HepG2 (cell line): Measurements from ENCODE around the gene WDR18. TPM values are rescaled to one million over a fixed set of nuclear protein-coding genes. Genes with fewer than 3 reads are reported as not detected.

Experiments used
- ARID3A ChIP-seq: IDR thresholded peaks from 2 replicates; pipeline ENCODE4 v1.6.1; 2012; ENCODE audit warnings: low read depth, low read length, improper control_type of control experiment
- FOXO1 ChIP-seq: sonication (generic); formaldehyde crosslinking; IDR thresholded peaks from 2 replicates; pipeline ENCODE4 v1.4.0; 2020; ENCODE audit warnings: missing genetic modification reagents
- FOXP4 ChIP-seq: sonication (generic); formaldehyde crosslinking; IDR thresholded peaks from 2 replicates; pipeline ENCODE4 v1.4.0; 2020; ENCODE audit warnings: missing genetic modification reagents
- HMG20B ChIP-seq: conservative IDR thresholded peaks from 2 replicates; pipeline ENCODE4 v1.6.1; 2016; ENCODE audit warnings: missing genetic modification reagents, missing compliant biosample characterization
- JARID2 ChIP-seq: sonication (generic); formaldehyde crosslinking; IDR thresholded peaks from 2 replicates; pipeline ENCODE4 v1.8.1; 2023; ENCODE audit warnings: missing genetic modification reagents, inconsistent platforms; ENCODE audit not compliant: insufficient replicate concordance
- KAT7 ChIP-seq: IDR thresholded peaks from 2 replicates; pipeline ENCODE4 v1.6.1; 2018; ENCODE audit warnings: borderline replicate concordance, missing compliant biosample characterization
- MTF2 ChIP-seq: sonication (generic); formaldehyde crosslinking; IDR thresholded peaks from 2 replicates; pipeline ENCODE4 v1.5.0; 2020; ENCODE audit warnings: missing genetic modification reagents, borderline replicate concordance
- NCOR1 ChIP-seq: fragments of 200-600 bp; sonication (generic); IDR thresholded peaks from 2 replicates; pipeline ENCODE4 v1.7.0; 2017; ENCODE audit warnings: antibody characterized with exemption, low read length, borderline replicate concordance
- NFAT5 ChIP-seq: sonication (generic); formaldehyde crosslinking; IDR thresholded peaks from 2 replicates; pipeline ENCODE4 v1.4.0; 2020; ENCODE audit warnings: missing genetic modification reagents
- TEAD3 ChIP-seq: optimal IDR thresholded peaks from 2 replicates; pipeline ENCODE3; 2016; ENCODE audit warnings: borderline replicate concordance
- ZFP1 ChIP-seq: IDR thresholded peaks from 2 replicates; pipeline ENCODE4 v1.6.1; 2016
- ZNF674 ChIP-seq: sonication (generic); formaldehyde crosslinking; IDR thresholded peaks from 2 replicates; pipeline ENCODE4 v1.5.0; 2020; ENCODE audit warnings: low read depth, mild to moderate bottlenecking, missing genetic modification reagents
- ZSCAN12 ChIP-seq: sonication (generic); formaldehyde crosslinking; IDR thresholded peaks from 2 replicates; pipeline ENCODE4 v1.9.0; 2021; ENCODE audit warnings: mild to moderate bottlenecking, missing genetic modification reagents
- ZSCAN9 ChIP-seq: IDR thresholded peaks from 2 replicates; pipeline ENCODE4 v1.6.1; 2016; ENCODE audit warnings: borderline replicate concordance
- polyA plus RNA-seq, 8 experiments: library from polyadenylated mRNA; depleted of rRNA in 3 of 8; stranded (reverse) in 7 of 8; unstranded in 1 of 8; fragments of >200 nt; fragmentation: Illumina TruSeq in 4 of 8; extraction: Trizol in 4 of 8; gene quantifications; 2 replicates each; pipeline versions ENCODE4 v1.2.1 to v1.2.3, GENCODE V29; 2011 to 2016; ENCODE audit warnings: low read depth in 4 of 8, missing spikeins in 1 of 8, mixed read lengths in 1 of 8; ENCODE audit not compliant: insufficient read depth in 1 of 8
- total RNA-seq, 5 experiments: library from RNA; depleted of rRNA; stranded (reverse); fragments of >200 nt; fragmentation: Illumina TruSeq; extraction: Trizol; gene quantifications; 2 replicates each; pipeline ENCODE4 v1.2.3, GENCODE V29; 2016; ENCODE audit warnings: low read depth in 1 of 5
- TF ChIP-seq, protein P1 (sequence below): sonication (generic); formaldehyde crosslinking; IDR thresholded peaks from 2 replicates; pipeline ENCODE4 v1.4.0; 2020; ENCODE audit warnings: mild to moderate bottlenecking, missing genetic modification reagents

The WDR18 gene
- total and polyA plus RNA-seq, 2 of the 13 experiments (the other 11 are each of a cell fraction or from before 2014, with no cell fraction given) = 36.4 to 47.6 TPM

DNA sequence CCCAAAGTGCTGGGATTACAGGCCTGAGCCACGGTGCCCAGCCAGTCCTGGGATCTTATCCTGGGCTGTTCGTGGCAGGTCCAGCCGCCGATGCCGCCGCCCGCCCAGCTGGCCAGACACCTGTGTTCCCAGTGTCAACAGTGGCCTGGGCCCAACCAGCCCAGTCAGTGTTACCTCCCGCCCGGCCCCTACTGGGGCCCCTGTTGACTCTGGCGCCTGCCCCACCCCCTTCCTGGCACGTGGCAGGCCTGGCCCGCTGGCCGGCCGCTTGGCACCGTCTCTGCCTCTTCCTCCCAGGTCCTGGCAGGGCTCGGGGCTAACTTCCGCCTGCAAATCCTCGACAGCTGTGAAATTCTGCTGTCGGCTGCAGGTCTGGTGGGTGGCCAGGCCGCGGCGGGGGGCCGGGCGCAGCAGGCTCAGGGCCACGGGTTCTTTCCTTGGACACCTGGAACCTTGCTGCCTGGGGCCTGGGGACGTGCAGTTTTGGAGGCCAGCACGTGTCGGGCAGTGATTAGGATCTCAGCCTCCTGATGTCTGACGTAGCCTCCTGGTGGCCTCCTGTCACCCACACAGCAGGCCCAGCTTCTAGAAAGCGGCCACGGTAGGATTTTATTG, 49.2 kb upstream of the WDR18 start (continued):
- TF ChIP-seq NFAT5 (CRISPR knock-in tag) = no peak; the same call in 1 of the 2 replicates
- TF ChIP-seq FOXO1 = peak; percentile 91
- TF ChIP-seq, protein P1, sequence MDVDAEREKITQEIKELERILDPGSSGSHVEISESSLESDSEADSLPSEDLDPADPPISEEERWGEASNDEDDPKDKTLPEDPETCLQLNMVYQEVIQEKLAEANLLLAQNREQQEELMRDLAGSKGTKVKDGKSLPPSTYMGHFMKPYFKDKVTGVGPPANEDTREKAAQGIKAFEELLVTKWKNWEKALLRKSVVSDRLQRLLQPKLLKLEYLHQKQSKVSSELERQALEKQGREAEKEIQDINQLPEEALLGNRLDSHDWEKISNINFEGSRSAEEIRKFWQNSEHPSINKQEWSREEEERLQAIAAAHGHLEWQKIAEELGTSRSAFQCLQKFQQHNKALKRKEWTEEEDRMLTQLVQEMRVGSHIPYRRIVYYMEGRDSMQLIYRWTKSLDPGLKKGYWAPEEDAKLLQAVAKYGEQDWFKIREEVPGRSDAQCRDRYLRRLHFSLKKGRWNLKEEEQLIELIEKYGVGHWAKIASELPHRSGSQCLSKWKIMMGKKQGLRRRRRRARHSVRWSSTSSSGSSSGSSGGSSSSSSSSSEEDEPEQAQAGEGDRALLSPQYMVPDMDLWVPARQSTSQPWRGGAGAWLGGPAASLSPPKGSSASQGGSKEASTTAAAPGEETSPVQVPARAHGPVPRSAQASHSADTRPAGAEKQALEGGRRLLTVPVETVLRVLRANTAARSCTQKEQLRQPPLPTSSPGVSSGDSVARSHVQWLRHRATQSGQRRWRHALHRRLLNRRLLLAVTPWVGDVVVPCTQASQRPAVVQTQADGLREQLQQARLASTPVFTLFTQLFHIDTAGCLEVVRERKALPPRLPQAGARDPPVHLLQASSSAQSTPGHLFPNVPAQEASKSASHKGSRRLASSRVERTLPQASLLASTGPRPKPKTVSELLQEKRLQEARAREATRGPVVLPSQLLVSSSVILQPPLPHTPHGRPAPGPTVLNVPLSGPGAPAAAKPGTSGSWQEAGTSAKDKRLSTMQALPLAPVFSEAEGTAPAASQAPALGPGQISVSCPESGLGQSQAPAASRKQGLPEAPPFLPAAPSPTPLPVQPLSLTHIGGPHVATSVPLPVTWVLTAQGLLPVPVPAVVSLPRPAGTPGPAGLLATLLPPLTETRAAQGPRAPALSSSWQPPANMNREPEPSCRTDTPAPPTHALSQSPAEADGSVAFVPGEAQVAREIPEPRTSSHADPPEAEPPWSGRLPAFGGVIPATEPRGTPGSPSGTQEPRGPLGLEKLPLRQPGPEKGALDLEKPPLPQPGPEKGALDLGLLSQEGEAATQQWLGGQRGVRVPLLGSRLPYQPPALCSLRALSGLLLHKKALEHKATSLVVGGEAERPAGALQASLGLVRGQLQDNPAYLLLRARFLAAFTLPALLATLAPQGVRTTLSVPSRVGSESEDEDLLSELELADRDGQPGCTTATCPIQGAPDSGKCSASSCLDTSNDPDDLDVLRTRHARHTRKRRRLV (CRISPR knock-in tag) = peak; percentile 29; the same call in 1 of the 2 replicates
- peak; percentile 27; the same call in 1 of the 2 replicates for TF ChIP-seq NCOR1
- peak; percentile 64 for TF ChIP-seq ZSCAN9 (CRISPR knock-in tag)
- TF ChIP-seq MTF2 = no peak
- TF ChIP-seq ARID3A = no peak
- TF ChIP-seq TEAD3 (CRISPR knock-in tag) = peak; percentile 84
- peak; percentile 94 for TF ChIP-seq FOXP4 (CRISPR knock-in tag)
- peak; percentile 50; the same call in 1 of the 2 replicates for TF ChIP-seq KAT7 (CRISPR knock-in tag)
- TF ChIP-seq JARID2 (CRISPR knock-in tag) = no peak
- peak; percentile 86 for TF ChIP-seq HMG20B (CRISPR knock-in tag)
- no peak for TF ChIP-seq ZFP1 (CRISPR knock-in tag)
- TF ChIP-seq ZSCAN12 = peak; percentile 78; the same call in 1 of the 2 replicates
- TF ChIP-seq ZNF674 (CRISPR knock-in tag) = no peak
